Stimulated activated effector memory CD8-positive, alpha-beta T cell treated with anti-CD3 and anti-CD28 coated beads, Interleukin-12 subunit alpha, Interleukin-12 subunit beta, amount 100 ng/mL, for 72 hours (primary cell): ENCODE results near the gene DDB1.
A peak's percentile ranks its signal among the peaks of the same experiment; 100 is the strongest.

ENCODE experiments used
- ATAC-seq: fragments of 150-1000 bp; cut with Tn5 transposase; 2 replicates; pipeline ENCODE4 v1.10.0; 2021
- DNase-seq, 2 donors: peaks; one replicate each; pipeline ENCODE4 v3.0.0; 2021 to 2022; ENCODE audit warnings: low spot score in 2 of 2
- H3K27ac Mint-ChIP-seq: one replicate; pipeline ENCODE4 v1.8.0; 2022; ENCODE audit warnings: mild to moderate bottlenecking, mixed read lengths
- H3K36me3 Mint-ChIP-seq: one replicate; pipeline ENCODE4 v1.8.0; 2022; ENCODE audit warnings: mild to moderate bottlenecking, mixed read lengths
- H3K4me1 Mint-ChIP-seq: one replicate; pipeline ENCODE4 v1.8.0; 2022; ENCODE audit warnings: mixed read lengths
- H3K4me3 Mint-ChIP-seq: one replicate; pipeline ENCODE4 v1.8.0; 2022; ENCODE audit warnings: mild to moderate bottlenecking, mixed read lengths
- H3K9me3 Mint-ChIP-seq: one replicate; pipeline ENCODE4 v1.8.0; 2022; ENCODE audit warnings: mixed read lengths

DDB1 gene

GRCh38 chr11:61361237-61361740 is 28.4 kb upstream of the DDB1 start:
- Mint-ChIP-seq H3K36me3 (peaks cover 57% of the 10 kb centered on the region), H3K4me3 (peak overlapping the region; percentile 98), H3K4me1 (peaks cover 20% of the 10 kb centered on the region), H3K27ac (peak overlapping the region; percentile 98), H3K9me3 (no peaks in the 10 kb centered on the region)
- ATAC-seq (peak; percentile 4), DNase-seq (no peak)

GRCh38 chr11:61359516-61359915 is 26.6 kb upstream of the DDB1 start:
- no peak for ATAC-seq

GRCh38 chr11:61358566-61358965 is 25.7 kb upstream of the DDB1 start:
- Mint-ChIP-seq H3K4me3 (no peak overlapping the region), H3K36me3 (peaks cover 50% of the 10 kb centered on the region), H3K9me3 (no peaks in the 10 kb centered on the region), H3K4me1 (peaks cover 19% of the 10 kb centered on the region), H3K27ac (no peak overlapping the region)
- no peak for DNase-seq
- ATAC-seq = no peak

More at GRCh38 chr11:61359516-61359915, 26.6 kb upstream of the DDB1 start:
- Mint-ChIP-seq H3K4me3 (peak overlapping the region; percentile 98), H3K4me1 (peaks cover 20% of the 10 kb centered on the region), H3K9me3 (no peaks in the 10 kb centered on the region), H3K36me3 (peaks cover 56% of the 10 kb centered on the region), H3K27ac (no peak overlapping the region)
- no peak for DNase-seq

GRCh38 chr11:61357894-61358239 is 25.0 kb upstream of the DDB1 start:
- Mint-ChIP-seq H3K36me3 (peaks cover 52% of the 10 kb centered on the region), H3K4me3 (no peak overlapping the region), H3K9me3 (no peaks in the 10 kb centered on the region), H3K4me1 (peaks cover 16% of the 10 kb centered on the region), H3K27ac (no peak overlapping the region)
- ATAC-seq = no peak
- no peak for DNase-seq

- Mint-ChIP-seq H3K4me3 (no peak overlapping the region), H3K27ac (peak overlapping the region; percentile 74), H3K9me3 (no peaks in the 10 kb centered on the region), H3K4me1 (peaks cover 11% of the 10 kb centered on the region), H3K36me3 (peaks cover 51% of the 10 kb centered on the region)
- DNase-seq = no peak
- no peak for ATAC-seq
Measured at GRCh38 chr11:61357233-61357893, 24.5 kb upstream of the DDB1 start.

GRCh38 chr11:61356706-61357105 is 23.8 kb upstream of the DDB1 start:
- DNase-seq (no peak), ATAC-seq (no peak)
- Mint-ChIP-seq H3K36me3 (peaks cover 47% of the 10 kb centered on the region), H3K4me3 (no peak overlapping the region), H3K9me3 (no peaks in the 10 kb centered on the region), H3K27ac (peak overlapping the region; percentile 74), H3K4me1 (peaks cover 6% of the 10 kb centered on the region)

GRCh38 chr11:61354208-61354607 is 21.3 kb upstream of the DDB1 start:
- Mint-ChIP-seq H3K4me1 (peaks cover 10% of the 10 kb centered on the region), H3K4me3 (no peak overlapping the region), H3K9me3 (no peaks in the 10 kb centered on the region), H3K36me3 (peaks cover 54% of the 10 kb centered on the region), H3K27ac (no peak overlapping the region)
- DNase-seq (no peak), ATAC-seq (no peak)

- Mint-ChIP-seq H3K9me3 (no peaks in the 10 kb centered on the region), H3K36me3 (peaks cover 59% of the 10 kb centered on the region), H3K4me3 (no peak overlapping the region), H3K4me1 (peaks cover 10% of the 10 kb centered on the region), H3K27ac (peak overlapping the region; percentile 9)
- DNase-seq (no peak), ATAC-seq (no peak)
Measured at GRCh38 chr11:61353131-61354067, 20.5 kb upstream of the DDB1 start.

- ATAC-seq = no peak
- peaks cover 59% of the 10 kb centered on the region for H3K36me3 Mint-ChIP-seq
- no peaks in the 10 kb centered on the region for H3K9me3 Mint-ChIP-seq
- H3K27ac Mint-ChIP-seq = peak overlapping the region; percentile 58
- H3K4me1 Mint-ChIP-seq = peaks cover 10% of the 10 kb centered on the region
- H3K4me3 Mint-ChIP-seq = no peak overlapping the region
- DNase-seq = no peak
Measured at GRCh38 chr11:61352038-61352437, 19.1 kb upstream of the DDB1 start.

GRCh38 chr11:61350803-61351202 is 17.9 kb upstream of the DDB1 start:
- ATAC-seq = no peak
- Mint-ChIP-seq H3K27ac (peak overlapping the region; percentile 22), H3K9me3 (no peaks in the 10 kb centered on the region), H3K36me3 (peaks cover 47% of the 10 kb centered on the region), H3K4me3 (no peak overlapping the region), H3K4me1 (peaks cover 10% of the 10 kb centered on the region)
- no peak for DNase-seq

- DNase-seq (no peak), ATAC-seq (peak; percentile 19)
- H3K4me1 Mint-ChIP-seq = peaks cover 10% of the 10 kb centered on the region
- H3K27ac Mint-ChIP-seq = peak overlapping the region; percentile 22
- peaks cover 43% of the 10 kb centered on the region for H3K36me3 Mint-ChIP-seq
- H3K9me3 Mint-ChIP-seq = no peaks in the 10 kb centered on the region
- H3K4me3 Mint-ChIP-seq = no peak overlapping the region
Measured at GRCh38 chr11:61350336-61350735, 17.4 kb upstream of the DDB1 start.

GRCh38 chr11:61349916-61350315 is 17.0 kb upstream of the DDB1 start:
- DNase-seq (no peak), ATAC-seq (no peak)
- H3K4me3 Mint-ChIP-seq = no peak overlapping the region
- peaks cover 39% of the 10 kb centered on the region for H3K36me3 Mint-ChIP-seq
- no peaks in the 10 kb centered on the region for H3K9me3 Mint-ChIP-seq
- H3K27ac Mint-ChIP-seq = peak overlapping the region; percentile 22
- H3K4me1 Mint-ChIP-seq = peaks cover 10% of the 10 kb centered on the region

GRCh38 chr11:61349189-61349751 is 16.4 kb upstream of the DDB1 start:
- DNase-seq (no peak), ATAC-seq (no peak)
- Mint-ChIP-seq H3K4me1 (peaks cover 10% of the 10 kb centered on the region), H3K9me3 (no peaks in the 10 kb centered on the region), H3K36me3 (peaks cover 35% of the 10 kb centered on the region), H3K4me3 (no peak overlapping the region), H3K27ac (peak overlapping the region; percentile 22)

- no peaks in the 10 kb centered on the region for H3K9me3 Mint-ChIP-seq
- peaks cover 26% of the 10 kb centered on the region for H3K36me3 Mint-ChIP-seq
- peak overlapping the region; percentile 6 for H3K27ac Mint-ChIP-seq
- ATAC-seq (no peak), DNase-seq (no peak)
- no peak overlapping the region for H3K4me3 Mint-ChIP-seq
- H3K4me1 Mint-ChIP-seq = peaks cover 4% of the 10 kb centered on the region
Measured at GRCh38 chr11:61347916-61348461, 15.1 kb upstream of the DDB1 start.
